ENCODE data around the gene SMG1. TPM values are rescaled to one million over a fixed set of nuclear protein-coding genes. Genes with fewer than 3 reads are reported as not detected.

Gene SMG1
- total and polyA plus RNA-seq, 4 donors = 5.3 to 70.8 (median 22.3) TPM

- no peaks in the 10 kb centered on the region for H3K27me3 ChIP-seq (ENCODE audit: control insufficient read depth in 4 of 4, insufficient read depth in 4 of 4, low read length in 3 of 4)
- no peak for DNase-seq (ENCODE audit: low spot score)
- no peak for TF ChIP-seq FOXA2 (IDR thresholded peaks at IDR 0.05)
- no peak for TF ChIP-seq MAX (IDR thresholded peaks at IDR 0.05)
- no peak for TF ChIP-seq HNF4A (conservative IDR thresholded peaks at IDR 0.05)
- TF ChIP-seq FOXA1 (IDR thresholded peaks at IDR 0.05) = no peak
- no peak overlapping the region for H3K4me3 ChIP-seq (ENCODE audit: low read depth in 1 of 3, low read length in 3 of 3)
- no peak overlapping the region for H3K27ac ChIP-seq (ENCODE audit: low read depth in 1 of 2, low read length in 2 of 2)
- 90% methylated on average over 5 of the region's 5 CpGs for WGBS
- no peaks in the 10 kb centered on the region for H3K9me3 ChIP-seq (ENCODE audit: control insufficient read depth in 4 of 4, low read length in 3 of 4)
- peaks cover 0 to 2% (median 0%) of the 10 kb centered on the region in 4 donors for H3K36me3 ChIP-seq (ENCODE audit: control insufficient read depth in 4 of 4, insufficient read depth in 3 of 4, low read depth in 1 of 4, low read length in 3 of 4)
- H3K4me1 ChIP-seq (ENCODE audit: control insufficient read depth in 4 of 4, insufficient read depth in 4 of 4, low read length in 3 of 4) = peaks cover 0 to 8% (median 1%) of the 10 kb centered on the region in 4 donors
- no peak overlapping the region for H3K9ac ChIP-seq (ENCODE audit: low read depth in 1 of 2, low read length in 2 of 2)
These were observed 39.3 kb upstream of the SMG1 start for GRCh38 chr16:18965555-18965954.

GRCh38 chr16:18959031-18959505 lies 32.9 kb upstream of the SMG1 start:
- Histone ChIP-seq H3K9me3 (ENCODE audit: control insufficient read depth in 4 of 4, low read length in 3 of 4) (no peaks in the 10 kb centered on the region), H3K4me1 (ENCODE audit: control insufficient read depth in 4 of 4, insufficient read depth in 4 of 4, low read length in 3 of 4) (peaks cover 0 to 4% (median 0%) of the 10 kb centered on the region in 4 donors), H3K4me3 (ENCODE audit: low read depth in 1 of 3, low read length in 3 of 3) (no peak overlapping the region), H3K27me3 (ENCODE audit: control insufficient read depth in 4 of 4, insufficient read depth in 4 of 4, low read length in 3 of 4) (no peaks in the 10 kb centered on the region), H3K27ac (ENCODE audit: low read depth in 1 of 2, low read length in 2 of 2) (no peak overlapping the region), H3K36me3 (ENCODE audit: control insufficient read depth in 4 of 4, insufficient read depth in 3 of 4, low read depth in 1 of 4, low read length in 3 of 4) (no peaks in the 10 kb centered on the region), H3K9ac (ENCODE audit: low read depth in 1 of 2, low read length in 2 of 2) (no peak overlapping the region)
- TF ChIP-seq FOXA1 (IDR thresholded peaks at IDR 0.05) (no peak), FOXA2 (IDR thresholded peaks at IDR 0.05) (no peak), TAF1 (conservative IDR thresholded peaks at IDR 0.05) (no peak), GABPA (IDR thresholded peaks at IDR 0.05 in 1 of 2, conservative IDR thresholded peaks at IDR 0.05 in 1 of 2) (no peak), JUND (IDR thresholded peaks at IDR 0.05) (no peak), NR2F2 (IDR thresholded peaks at IDR 0.05) (no peak), HNF4A (conservative IDR thresholded peaks at IDR 0.05) (no peak), REST (IDR thresholded peaks at IDR 0.05) (no peak), SP1 (IDR thresholded peaks at IDR 0.05) (no peak), HNF4G (IDR thresholded peaks at IDR 0.05) (no peak), RAD21 (IDR thresholded peaks at IDR 0.05) (no peak), MAX (IDR thresholded peaks at IDR 0.05) (no peak), RXRA (IDR thresholded peaks at IDR 0.05) (no peak), EGR1 (IDR thresholded peaks at IDR 0.05; ENCODE audit: low read depth in 2 of 2) (no peak)
- TF ChIP-seq, protein P1, sequence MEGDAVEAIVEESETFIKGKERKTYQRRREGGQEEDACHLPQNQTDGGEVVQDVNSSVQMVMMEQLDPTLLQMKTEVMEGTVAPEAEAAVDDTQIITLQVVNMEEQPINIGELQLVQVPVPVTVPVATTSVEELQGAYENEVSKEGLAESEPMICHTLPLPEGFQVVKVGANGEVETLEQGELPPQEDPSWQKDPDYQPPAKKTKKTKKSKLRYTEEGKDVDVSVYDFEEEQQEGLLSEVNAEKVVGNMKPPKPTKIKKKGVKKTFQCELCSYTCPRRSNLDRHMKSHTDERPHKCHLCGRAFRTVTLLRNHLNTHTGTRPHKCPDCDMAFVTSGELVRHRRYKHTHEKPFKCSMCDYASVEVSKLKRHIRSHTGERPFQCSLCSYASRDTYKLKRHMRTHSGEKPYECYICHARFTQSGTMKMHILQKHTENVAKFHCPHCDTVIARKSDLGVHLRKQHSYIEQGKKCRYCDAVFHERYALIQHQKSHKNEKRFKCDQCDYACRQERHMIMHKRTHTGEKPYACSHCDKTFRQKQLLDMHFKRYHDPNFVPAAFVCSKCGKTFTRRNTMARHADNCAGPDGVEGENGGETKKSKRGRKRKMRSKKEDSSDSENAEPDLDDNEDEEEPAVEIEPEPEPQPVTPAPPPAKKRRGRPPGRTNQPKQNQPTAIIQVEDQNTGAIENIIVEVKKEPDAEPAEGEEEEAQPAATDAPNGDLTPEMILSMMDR (IDR thresholded peaks at IDR 0.05; ENCODE audit: low read depth, low read length, missing input control) = no peak
- TF ChIP-seq, protein P2, sequence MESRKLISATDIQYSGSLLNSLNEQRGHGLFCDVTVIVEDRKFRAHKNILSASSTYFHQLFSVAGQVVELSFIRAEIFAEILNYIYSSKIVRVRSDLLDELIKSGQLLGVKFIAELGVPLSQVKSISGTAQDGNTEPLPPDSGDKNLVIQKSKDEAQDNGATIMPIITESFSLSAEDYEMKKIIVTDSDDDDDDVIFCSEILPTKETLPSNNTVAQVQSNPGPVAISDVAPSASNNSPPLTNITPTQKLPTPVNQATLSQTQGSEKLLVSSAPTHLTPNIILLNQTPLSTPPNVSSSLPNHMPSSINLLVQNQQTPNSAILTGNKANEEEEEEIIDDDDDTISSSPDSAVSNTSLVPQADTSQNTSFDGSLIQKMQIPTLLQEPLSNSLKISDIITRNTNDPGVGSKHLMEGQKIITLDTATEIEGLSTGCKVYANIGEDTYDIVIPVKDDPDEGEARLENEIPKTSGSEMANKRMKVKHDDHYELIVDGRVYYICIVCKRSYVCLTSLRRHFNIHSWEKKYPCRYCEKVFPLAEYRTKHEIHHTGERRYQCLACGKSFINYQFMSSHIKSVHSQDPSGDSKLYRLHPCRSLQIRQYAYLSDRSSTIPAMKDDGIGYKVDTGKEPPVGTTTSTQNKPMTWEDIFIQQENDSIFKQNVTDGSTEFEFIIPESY (IDR thresholded peaks at IDR 0.05) = no peak
- TF ChIP-seq, protein P3, sequence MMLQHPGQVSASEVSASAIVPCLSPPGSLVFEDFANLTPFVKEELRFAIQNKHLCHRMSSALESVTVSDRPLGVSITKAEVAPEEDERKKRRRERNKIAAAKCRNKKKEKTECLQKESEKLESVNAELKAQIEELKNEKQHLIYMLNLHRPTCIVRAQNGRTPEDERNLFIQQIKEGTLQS (IDR thresholded peaks at IDR 0.05) = no peak
- WGBS = 83% methylated on average over 2 of the region's 2 CpGs
- no peak for DNase-seq (ENCODE audit: low spot score)
